Stimulated activated CD8-positive, alpha-beta memory T cell treated with anti-CD3 and anti-CD28 coated beads, Interleukin-7, amount 100 ng/mL, for 24 hours (primary cell): ENCODE measurements around the gene SDC3.
"Not testable (repeated sequence)": the region's sequence is repeated elsewhere in the genome, so short reads cannot be mapped to it uniquely, and the experiment has no call there.

Experiments used
- DNase-seq: peaks from one replicate; pipeline ENCODE4 v3.0.0-alpha.2; 2020; ENCODE audit warnings: low read depth

Gene SDC3, protein sequence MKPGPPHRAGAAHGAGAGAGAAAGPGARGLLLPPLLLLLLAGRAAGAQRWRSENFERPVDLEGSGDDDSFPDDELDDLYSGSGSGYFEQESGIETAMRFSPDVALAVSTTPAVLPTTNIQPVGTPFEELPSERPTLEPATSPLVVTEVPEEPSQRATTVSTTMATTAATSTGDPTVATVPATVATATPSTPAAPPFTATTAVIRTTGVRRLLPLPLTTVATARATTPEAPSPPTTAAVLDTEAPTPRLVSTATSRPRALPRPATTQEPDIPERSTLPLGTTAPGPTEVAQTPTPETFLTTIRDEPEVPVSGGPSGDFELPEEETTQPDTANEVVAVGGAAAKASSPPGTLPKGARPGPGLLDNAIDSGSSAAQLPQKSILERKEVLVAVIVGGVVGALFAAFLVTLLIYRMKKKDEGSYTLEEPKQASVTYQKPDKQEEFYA

DNA sequence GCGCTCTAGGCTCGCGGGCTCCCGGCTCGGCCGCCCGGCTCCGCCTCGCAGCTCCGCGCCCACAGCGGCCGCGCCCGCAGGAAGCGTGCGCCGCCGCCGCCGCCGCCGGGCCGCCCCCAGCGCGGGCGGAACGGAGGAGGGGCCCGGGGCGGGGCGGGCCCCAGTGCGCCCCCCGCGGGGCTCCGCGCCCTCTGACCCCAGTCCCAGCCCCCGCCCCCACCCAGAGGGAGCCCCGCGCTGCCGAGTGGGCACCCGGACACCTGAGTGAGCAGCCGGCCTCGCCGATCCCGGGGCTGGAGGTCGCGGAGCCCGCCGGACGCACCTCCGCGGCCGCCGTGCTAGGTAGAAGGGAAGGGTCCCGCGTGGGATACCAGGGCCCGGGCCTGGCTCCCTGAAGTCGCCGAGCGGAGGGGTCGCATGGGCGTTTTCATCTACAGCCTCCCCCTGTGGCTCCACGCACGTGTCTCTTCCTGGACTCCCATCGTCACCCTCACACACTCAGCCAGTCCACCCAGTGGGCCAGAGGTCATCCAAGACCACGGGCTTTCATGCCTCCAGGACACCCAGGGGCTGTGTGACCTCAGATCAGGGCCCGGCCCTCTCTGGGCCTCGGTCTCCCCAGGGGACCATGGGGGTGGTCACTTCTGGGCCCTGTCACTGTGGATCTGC is at the start of gene SDC3:
Gene SDC3, minus strand, starts transcription at position 63 of the 669 bp plus-strand sequence. CDS start 172 bp downstream, outside the sequence.
- DNase-seq, result no peak

DNA sequence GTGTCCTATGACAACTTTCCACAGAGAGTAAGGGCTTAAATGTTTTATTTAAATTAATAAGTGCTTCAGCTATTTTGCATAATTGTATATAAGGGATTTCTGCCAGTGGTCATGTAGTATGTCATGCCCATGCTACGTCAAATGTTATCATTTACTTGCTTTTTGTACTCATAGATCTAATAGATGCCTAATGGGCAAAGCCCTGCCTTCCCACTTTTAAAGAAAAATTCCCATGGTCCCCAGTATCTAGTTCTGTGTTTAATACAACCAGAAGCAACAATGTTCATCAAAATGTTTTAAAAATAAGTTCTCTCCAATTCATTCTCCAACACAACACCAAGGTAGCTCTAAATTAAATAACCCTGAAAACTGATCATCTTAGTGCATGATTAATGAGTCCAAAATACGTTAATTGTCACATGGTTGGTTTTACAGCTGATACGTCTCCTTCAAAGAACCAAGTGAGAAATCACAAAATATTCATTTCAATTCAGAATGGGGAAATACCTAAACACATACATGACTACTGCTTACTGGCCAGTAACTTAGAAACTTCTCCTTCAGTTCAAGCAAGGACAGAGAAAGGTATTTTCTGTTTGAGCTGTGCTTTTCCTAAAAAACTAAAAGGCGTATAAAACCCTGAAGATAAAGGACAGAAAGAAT is 49.1 kb upstream of the SDC3 start:
- no peak for DNase-seq

DNA sequence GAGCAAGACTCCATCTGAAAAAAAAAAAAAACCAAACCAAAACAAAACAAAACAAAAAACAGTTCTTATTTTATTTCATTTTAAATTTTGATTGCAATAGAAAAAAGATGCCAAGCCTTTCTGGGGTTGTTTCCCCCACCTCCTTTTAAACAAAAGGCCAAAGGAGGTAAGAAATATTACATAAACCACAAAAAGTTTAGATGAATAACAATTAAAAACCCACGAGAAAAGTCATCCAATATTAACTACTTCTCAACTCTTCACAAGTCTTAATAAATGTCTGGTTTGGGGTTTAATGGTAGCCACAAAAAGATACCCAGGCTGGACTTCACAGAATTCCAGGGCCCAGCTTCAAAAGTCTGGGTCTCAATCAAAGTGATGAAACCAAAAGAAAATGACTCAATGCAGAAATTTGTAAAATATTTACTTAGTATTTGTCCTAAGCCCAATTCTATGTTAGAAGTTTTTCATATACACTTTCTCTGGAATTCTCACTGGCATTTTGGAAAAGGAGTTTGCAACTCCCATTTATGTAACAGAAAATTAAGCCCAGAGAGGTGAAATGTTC is 47.0 kb upstream of the SDC3 start:
- DNase-seq, result no peak

DNA sequence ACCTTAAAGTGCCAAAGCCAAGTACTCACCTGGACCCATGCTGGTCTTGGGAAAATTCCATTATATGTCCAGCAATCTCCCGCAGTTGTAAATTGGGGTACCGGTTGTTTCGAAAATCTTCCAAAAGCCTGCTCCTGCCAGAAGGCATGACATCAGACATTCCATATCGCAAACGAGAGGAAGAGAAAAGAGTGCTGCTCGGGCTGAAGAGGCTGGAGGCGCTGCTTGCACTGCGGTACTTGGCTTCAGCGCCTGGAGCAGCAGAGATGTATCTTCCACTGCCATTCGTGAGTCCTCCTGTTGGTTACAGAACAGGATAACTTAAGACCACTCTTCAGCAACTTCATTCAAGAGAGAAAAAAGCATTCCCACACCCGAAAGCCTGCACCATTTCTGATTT is 45.1 kb upstream of the SDC3 start:
- DNase-seq, result no peak

DNA sequence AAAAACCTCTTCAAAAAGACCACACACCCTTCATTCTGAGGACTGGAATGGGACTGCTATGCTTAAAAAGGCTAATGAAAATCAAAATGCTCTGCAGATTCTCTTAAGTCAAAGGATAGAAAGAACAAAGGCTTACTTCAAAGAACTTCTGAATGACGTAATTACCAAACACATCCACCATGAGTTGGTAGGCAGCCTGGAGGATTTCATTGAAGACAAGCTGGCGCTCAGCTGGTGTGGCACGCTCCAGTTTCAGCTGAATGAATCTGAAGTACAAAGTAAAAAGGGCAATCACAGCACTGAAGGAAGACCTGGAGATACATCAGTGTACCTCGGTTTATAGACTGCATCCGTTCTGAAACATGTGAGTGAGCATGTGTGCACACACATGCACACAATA is 43.5 kb upstream of the SDC3 start:
- DNase-seq, result no peak

DNA sequence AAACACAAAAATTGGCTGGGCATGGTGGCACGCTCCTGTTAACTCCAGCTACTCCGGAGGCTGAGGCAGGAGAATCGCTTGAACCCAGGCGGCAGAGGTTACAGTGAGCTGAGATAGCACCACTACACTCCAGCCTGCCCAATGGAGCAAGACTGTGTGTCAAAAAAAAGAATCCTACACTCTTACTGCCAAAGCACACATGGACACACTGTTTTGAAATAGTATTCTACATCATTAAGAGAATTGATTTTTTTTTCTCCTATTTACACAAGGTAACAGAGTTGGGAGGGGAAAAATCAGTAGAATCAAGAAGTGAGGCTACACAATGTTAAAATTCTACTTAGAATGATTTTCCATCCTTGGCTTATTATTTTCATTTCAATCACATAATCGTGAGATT is 42.1 kb upstream of the SDC3 start:
- DNase-seq, result no peak

DNA sequence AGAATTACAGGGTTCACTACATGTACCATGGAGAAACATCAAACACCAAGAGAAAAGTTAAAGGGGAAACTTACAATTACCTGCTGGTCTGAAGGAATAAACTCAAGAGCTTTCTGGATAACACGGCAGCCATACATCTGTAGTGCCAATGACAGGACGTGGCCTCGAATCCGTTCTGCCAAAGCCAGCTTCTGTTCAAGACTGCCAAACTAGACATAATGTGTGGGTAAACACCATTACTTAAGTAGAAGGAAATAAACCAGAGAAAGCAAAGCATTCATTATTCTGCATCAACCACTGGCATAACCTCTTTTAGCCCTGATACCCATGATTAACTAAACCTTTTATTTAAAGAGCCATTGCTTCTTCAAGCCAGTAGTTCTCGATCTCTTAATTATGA is 41.5 kb upstream of the SDC3 start:
- no peak for DNase-seq

DNA sequence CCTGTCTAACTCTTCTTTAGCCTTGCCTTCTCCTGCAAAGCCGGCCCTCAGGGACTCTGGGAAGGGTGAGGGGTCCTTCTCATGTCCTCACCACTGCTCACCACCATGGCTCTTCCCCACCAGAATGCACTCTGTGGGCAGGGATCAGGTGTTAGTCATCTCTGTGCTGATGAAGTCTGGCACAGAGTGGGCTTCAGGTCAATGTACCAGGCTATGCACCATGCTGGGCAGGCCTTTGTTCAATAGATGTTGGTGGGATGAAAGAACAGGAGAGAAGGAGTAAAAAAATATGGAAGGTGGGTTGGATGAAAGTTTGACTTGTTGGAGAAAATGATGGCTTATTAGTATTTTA is 40.9 kb upstream of the SDC3 start:
- DNase-seq, result not testable (repeated sequence)

DNA sequence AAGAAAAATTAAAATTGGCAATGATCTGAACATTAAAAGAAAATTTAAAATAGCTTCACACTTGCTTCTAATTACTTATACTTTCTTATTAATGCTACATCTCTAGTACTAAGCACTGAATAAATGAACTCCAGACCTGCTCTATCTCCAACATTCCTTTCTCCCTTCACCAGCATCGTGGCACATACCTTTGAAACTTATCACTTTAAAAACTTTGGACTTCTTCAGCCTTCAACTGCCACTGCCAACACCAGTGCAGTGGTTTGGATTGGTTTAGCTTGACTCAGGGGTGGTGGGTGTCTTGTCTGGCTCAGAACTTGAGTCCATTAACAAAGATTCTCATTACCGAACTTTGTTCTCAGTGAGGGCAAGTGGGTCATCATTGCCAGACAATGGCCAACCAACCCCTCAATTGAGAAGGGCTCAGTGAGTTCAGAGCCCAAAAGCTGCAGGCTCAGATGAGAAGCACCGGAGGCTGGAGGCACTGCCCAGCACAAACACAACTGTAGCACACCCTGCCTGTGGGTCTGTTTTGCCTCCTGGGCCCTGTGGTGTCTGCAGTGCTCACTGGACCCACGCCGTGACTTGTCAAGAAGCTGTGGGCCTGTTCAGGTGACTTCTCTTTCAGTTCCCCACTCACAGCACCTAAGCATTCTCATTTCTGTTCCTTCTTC is 40.4 kb upstream of the SDC3 start:
- not testable (repeated sequence) for DNase-seq

DNA sequence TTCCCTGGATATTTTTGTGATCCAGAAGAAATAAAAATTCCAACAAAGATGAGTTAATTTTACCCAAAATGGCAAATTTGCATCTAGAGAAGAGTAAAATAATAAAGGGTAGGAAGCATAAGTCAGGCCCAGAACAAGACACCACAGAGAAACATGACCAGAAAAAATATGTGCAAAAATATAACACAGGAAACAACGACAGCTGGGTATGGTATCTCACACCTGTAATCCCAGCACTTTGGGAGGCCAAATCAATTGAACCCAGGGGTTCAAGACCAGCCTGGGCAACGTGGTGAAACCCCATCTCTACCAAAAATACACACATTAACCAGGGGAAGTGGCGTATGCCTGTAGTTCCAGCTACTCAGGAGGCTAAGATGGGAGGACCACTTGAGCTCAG is 39.7 kb upstream of the SDC3 start:
- DNase-seq, result no peak

DNA sequence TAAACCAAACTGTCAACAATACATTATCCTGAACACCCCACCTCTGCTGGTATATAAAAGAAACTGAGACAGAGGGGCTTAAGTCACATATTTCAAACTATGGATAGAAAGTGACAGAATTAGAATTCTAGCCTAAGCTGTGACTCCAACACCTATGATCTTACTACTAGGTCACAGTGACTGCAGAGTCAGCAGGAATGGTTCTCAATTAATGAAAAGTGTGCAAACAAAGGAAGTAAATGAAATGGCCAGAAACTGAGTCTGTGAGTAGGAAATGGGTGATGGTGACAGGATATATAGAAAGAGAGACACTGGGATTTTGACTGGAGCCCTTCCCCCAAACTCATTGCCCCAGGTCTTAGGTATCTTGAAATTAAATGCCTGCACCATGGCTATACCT is 38.7 kb upstream of the SDC3 start:
- DNase-seq, result no peak

DNA sequence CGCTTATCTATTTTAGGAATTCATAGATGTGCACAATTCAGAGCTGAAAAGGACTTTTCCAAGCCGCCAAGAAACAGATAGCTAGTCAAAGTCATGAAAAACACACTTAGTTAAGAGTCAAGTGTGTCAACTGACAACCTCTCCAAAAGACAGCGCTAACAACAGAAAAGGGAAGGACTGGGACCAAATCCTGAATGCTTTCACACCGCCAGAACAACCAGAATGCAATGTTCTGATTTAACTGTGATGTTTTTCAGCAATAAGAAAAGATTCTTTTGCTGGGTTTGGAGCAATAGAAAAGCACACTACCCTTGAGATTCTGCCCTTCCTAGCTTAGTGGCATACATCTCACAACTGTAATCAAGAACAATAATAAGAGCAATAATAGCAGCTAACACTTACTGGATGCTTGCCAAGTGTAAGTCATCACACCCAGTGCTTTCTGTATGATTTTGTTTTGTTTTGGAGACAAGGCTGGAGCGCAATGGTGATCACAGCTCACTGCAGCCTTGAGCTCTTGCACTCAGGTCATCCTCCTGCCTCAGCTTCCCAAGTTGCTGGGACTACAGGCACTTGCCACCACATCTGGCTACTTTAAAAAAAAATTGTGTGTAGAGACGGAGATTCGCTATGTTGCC is 33.9 kb upstream of the SDC3 start:
- no peak for DNase-seq

DNA sequence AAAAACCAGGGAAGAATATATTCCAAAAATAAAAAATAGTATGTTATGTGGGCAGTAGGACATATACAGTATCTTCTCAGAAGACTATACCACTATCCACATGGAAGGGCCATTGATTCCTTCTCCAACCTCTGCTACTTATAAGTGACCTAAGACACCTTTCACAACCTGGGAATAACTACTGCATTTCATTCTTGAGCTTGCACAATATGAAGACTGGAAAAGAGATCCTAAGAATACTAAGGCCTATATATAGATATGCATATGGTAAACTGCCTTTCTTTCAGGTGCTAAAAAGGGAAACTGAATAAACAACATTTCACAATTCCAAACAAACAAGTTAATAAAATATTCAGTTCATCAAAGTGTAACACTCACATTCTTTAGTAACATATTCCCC is 32.0 kb upstream of the SDC3 start:
- DNase-seq, result no peak

DNA sequence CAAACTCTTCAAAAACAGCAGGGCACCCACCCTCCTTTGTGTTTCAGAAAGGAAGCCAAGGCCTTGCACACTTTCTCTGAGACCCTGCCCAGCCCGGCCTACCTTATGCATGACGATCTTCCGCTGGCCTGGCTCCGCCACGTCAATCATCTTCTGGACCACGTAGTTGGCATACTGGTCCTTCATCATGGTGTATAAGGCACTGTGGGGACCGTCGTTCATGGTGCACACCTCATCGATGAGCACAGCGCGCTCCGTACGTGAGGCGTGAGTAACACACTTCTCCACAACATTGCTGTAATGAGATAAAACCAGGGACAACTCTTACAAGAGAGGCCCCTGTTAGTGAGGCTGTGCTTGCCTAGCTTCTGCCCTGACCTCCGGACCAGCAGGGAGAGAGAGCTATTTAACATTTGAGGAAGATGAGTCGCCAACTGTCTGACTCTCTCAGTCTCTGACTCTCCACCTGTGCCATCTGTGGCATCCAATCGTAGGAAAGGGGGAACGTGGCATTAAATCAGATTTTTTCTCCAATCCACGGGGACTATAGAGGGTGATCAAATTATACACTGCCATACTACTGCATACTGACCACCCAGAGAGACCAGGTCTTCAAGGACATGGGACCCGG is 28.1 kb upstream of the SDC3 start:
- no peak for DNase-seq

DNA sequence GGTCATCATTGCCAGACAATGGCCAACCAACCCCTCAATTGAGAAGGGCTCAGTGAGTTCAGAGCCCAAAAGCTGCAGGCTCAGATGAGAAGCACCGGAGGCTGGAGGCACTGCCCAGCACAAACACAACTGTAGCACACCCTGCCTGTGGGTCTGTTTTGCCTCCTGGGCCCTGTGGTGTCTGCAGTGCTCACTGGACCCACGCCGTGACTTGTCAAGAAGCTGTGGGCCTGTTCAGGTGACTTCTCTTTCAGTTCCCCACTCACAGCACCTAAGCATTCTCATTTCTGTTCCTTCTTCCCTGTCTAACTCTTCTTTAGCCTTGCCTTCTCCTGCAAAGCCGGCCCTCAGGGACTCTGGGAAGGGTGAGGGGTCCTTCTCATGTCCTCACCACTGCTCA is 27.2 kb upstream of the SDC3 start:
- DNase-seq, result not testable (repeated sequence)

DNA sequence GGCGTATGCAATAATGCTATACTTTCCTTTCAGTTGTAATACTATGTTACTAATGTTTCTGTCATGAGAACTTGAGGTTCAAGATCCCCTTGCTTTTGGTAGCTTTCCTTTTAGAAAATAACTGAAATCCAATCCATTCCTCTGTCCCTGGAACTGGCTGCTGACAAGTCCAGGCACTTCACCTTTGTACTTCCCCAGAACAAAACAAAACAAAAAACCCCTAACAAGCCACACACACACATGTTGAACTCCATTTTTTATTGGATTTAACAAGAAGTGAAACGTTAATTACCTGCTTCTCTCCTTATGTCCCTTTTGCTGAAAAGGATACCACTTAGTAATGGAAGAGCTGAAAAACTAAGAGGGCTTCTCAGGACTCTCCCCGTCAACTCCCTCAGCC is 26.1 kb upstream of the SDC3 start:
- DNase-seq, result no peak

DNA sequence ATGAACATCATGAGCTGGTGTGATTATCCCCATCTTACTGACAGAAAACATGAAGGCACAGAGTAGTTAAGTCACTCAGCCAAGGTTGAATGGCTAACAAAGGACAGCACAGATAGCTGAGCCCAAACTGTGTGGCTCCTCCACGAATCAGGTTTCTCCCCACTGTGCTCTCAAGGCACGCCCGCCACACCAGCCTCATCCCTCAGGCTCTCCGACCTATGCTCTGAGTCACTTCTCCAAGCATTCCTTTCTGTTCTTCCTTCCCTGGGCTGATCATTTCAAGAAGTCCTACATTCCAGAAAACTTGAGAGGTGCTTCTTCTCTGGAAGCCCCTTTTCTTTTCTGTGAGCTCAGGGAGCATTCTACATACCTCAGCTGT is 25.3 kb upstream of the SDC3 start:
- DNase-seq, result no peak

DNA sequence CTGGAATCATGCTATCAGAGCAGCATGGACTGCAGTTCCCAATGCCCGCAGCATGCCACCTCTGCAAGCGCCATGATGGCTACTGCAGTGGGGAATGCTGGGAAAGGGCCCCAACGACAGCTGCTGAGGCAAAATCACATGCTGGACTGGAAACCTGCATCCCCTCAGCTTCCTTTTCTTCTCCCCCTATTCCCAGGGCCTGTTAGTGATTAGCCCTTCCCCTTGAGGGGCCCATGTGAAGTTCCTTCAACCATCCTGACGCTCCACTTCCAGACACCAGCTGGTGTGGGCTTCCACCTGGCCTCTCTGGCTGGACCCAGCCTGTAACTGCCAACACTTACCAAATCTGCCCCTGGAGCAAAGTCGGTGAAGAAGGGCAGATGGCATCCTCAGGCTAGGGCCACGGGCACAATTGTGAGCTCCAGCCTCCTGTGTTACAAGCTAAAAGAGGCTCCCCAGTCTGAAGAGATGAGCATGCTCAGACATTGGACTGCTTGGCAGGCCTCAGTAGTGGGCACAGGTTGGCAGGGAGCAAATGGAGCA is 22.1 kb upstream of the SDC3 start:
- DNase-seq, result no peak

DNA sequence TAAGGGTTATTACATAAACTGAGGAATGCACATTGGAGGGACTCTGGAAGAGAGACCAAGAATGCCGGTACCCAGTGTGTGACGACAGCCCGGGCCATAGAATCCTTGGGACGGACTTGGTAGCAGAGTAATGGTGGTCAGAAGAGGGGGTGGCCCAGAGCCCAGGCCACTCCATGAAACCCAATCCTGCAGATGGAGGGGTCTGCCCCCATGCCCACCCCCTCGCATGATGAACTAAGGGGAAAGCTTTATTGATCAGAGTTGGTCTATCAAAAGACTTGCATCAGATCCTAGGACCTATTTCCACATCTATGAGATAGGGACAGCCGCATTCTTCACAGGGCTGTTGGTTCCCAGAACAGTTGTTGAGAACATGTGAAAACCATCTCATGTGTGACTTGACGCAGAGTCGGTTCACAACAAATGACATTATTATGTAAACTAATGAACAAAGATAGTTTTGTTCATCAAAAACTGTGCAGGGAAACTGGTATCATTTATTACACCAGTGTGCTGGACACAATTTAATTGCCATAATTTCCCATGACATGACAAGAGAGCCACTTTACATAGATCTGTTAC is 21.5 kb upstream of the SDC3 start:
- DNase-seq, result no peak

DNA sequence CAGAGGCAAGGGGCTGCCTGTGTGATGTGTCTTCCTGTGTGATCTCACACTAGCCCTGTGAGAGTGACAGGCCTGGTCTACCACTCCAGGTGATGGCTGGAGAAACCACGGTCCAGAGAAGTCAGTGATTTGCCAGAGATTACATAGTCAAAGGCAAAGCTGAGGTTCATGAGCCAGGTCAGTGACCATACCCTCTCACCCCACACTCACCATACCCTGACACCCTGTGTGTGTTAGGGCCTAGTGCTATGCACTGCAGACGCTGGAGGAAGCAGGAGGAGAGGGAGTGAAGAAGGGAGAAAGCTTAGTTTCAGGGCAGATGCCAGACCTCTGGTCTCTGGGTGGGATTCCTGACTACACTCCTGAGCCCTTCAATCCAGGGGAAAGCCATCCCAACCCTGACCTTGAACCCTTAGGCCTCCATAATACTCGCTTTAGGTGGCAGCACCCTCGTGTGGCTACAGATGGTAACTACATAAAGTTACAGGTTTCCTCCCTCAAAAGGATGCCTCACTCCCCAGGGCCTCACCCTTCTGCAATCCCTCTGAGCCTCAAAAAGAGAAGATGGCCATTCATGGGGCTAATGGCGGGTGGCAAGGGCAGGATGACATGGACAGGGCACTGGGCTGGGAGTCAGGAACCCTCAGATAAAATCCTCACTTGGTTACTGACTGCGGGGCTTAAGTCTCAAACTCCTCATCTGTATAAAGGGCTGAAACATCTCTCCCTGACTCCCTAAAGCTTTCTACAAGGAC is 20.8 kb upstream of the SDC3 start:
- DNase-seq, result no peak
